ENCODE measurements around the gene STAT3.
A peak's percentile ranks its signal among the peaks of the same experiment; 100 is the strongest.
"Not testable (repeated sequence)": the region's sequence is repeated elsewhere in the genome, so short reads cannot be mapped to it uniquely, and the experiment has no call there.

Gene STAT3

DNA sequence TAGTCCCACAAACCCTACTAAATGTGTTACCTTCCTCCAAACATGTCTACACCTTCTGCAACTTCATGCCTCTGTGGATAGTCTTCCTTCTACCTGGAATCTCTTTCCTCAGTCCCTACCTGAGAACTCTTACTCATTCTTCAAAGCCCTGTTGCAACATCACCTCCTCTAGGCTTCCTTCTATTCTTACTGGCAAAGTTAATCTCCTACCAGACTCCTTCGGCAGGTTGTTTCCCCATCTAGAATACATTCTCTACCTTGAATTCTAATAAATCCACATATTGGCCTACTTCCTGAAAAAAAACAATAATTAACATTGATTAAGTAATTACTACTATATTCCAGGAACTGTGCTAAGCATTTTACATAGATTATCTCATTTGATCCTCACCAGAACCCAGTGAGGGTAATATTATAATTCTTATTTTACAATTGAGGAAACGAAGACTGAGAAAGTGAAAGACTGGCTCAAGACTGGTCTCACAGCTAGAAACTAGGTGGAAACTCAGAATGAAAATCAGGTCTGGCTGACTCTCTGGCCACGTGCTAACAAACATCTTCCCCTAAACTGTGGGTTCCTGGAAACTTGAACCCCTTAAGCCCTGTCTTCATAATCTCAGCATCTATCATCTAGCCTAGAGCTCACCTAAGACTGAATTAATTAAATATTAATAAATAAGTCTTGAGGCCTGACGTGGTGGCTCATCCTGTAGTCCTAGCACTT lies 4.6 kb upstream of the STAT3 start:
- Histone ChIP-seq H3K4me1 (ENCODE audit: insufficient read depth, low read length) (peaks cover 6% of the 10 kb centered on the region), H3K9ac (ENCODE audit: low read length) (no peak overlapping the region), H3K9me3 (ENCODE audit: low read length) (no peaks in the 10 kb centered on the region), H3K27me3 (ENCODE audit: control insufficient read depth in 1 of 2, insufficient read depth in 2 of 2, low read length in 2 of 2) (no peaks in the 10 kb centered on the region), H3K4me3 (ENCODE audit: low read depth in 1 of 2, low read length in 2 of 2) (no peak overlapping the region), H3K27ac (ENCODE audit: low read depth, low read length) (no peak overlapping the region), H3K36me3 (ENCODE audit: insufficient read depth, low read length) (no peaks in the 10 kb centered on the region)

DNA sequence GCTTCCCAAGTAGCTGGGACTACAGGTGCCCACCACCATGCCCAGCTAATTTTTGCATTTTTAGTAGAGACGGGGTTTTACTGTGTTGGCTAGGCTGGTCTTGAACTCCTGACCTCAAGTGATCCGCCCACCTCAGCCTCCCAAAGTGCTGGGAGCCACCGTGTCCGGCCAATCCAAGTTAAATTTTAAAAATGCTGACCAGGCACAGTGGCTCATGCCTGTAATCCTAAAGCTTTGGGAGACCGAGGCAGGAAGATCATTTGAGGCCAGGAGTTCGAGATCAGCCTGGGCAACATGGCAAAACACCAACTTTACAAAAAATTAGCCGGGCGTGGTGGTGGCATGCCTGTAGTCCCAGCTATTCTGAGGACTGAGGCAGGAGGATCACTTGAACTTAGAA lies 3.2 kb upstream of the STAT3 start:
- H3K27ac ChIP-seq (ENCODE audit: low read depth, low read length); H3K36me3 ChIP-seq (ENCODE audit: insufficient read depth, low read length); H3K4me3 ChIP-seq (ENCODE audit: low read depth in 1 of 2, low read length in 2 of 2); H3K27me3 ChIP-seq (ENCODE audit: control insufficient read depth in 1 of 2, insufficient read depth in 2 of 2, low read length in 2 of 2); H3K9ac ChIP-seq (ENCODE audit: low read length); H3K9me3 ChIP-seq (ENCODE audit: low read length): not testable (repeated sequence)
- H3K4me1 ChIP-seq (ENCODE audit: insufficient read depth, low read length): peaks cover 14% of the 10 kb centered on the region

DNA sequence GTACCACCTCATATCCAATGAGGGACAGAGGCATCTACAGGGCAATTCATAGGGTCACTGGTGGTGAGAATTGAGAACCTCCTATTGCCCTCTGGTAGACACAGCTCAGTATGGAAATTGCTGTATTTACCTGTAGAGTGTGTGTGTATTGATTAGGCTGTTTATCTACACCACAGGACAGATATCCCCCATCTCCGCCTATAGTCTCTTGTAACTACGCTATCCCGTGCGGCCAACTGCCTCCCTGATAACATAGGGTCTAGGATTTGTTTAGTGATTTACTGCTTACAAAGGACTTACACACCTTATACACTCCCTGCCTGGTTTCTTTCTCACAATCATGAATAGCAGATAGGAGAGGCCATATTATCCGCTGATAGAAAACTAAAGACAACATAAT lies 1.7 kb upstream of the STAT3 start:
- Histone ChIP-seq H3K4me3 (ENCODE audit: low read depth in 1 of 2, low read length in 2 of 2) (no peak overlapping the region), H3K36me3 (ENCODE audit: insufficient read depth, low read length) (no peaks in the 10 kb centered on the region), H3K27me3 (ENCODE audit: control insufficient read depth in 1 of 2, insufficient read depth in 2 of 2, low read length in 2 of 2) (no peaks in the 10 kb centered on the region), H3K4me1 (ENCODE audit: insufficient read depth, low read length) (peaks cover 26% of the 10 kb centered on the region), H3K27ac (ENCODE audit: low read depth, low read length) (peak overlapping the region; percentile 91), H3K9ac (ENCODE audit: low read length) (no peak overlapping the region), H3K9me3 (ENCODE audit: low read length) (no peaks in the 10 kb centered on the region)

DNA sequence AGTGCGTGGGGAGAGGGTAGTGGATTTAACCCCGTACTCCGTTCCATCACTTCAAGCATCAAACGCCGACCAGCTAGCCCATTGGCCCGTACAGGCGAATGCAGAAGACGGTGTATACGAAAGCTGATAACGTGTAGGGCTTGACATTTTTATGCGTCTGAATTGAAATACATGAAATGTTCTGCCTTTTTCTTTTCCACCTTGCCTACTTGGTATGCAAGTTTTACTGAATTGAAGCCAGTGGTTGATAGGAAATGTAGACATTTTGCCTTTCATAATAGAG lies 834 bp upstream of the STAT3 start:
- H3K27ac ChIP-seq (ENCODE audit: low read depth, low read length): peak overlapping the region; percentile 91
- peaks cover 28% of the 10 kb centered on the region for H3K4me1 ChIP-seq (ENCODE audit: insufficient read depth, low read length)
- H3K4me3 ChIP-seq (ENCODE audit: low read depth in 1 of 2, low read length in 2 of 2): peak overlapping the region in 1 of 2 donors; percentile 82
- H3K9me3 ChIP-seq (ENCODE audit: low read length): no peaks in the 10 kb centered on the region
- no peaks in the 10 kb centered on the region for H3K27me3 ChIP-seq (ENCODE audit: control insufficient read depth in 1 of 2, insufficient read depth in 2 of 2, low read length in 2 of 2)
- no peaks in the 10 kb centered on the region for H3K36me3 ChIP-seq (ENCODE audit: insufficient read depth, low read length)
- peak overlapping the region; percentile 80 for H3K9ac ChIP-seq (ENCODE audit: low read length)

DNA sequence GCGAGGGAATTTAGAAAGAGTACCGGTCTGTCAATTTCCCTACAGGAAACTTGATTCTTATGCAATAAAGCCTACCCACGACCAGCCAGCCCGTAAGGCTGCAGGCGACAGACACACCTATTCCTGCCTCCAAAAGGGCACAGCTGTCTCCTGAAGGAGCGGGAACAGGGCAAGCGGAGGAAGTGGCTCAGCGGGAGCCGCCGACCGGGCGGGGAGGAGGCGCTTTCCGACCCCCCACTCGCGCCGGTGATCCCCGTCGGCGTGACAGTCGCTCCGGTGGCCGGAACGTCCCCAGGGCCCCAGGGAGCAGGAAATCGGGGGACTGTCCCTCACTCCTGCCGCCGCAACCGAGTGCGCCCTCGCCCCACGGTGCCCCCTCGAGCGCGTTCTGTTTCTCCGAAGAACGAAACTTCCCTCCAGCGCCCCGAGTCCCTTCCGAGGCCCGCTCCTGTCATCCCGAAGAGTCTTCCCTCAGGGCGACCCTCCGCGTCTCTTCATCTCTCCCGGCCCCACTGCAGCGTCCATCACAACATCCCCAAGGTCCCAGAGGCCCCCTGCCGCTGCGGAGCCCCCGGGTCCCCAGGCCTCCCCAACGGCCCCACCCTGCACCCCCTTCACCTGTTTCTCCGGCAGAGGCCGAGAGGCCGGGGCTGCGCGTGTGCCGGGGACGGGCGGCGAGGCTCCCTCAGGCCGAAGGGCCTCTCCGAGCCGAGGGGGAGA lies 421 bp downstream of the STAT3 start:
- Histone ChIP-seq H3K9ac (ENCODE audit: low read length) (peak overlapping the region; percentile 84), H3K27me3 (ENCODE audit: control insufficient read depth in 1 of 2, insufficient read depth in 2 of 2, low read length in 2 of 2) (no peaks in the 10 kb centered on the region), H3K4me3 (ENCODE audit: low read depth in 1 of 2, low read length in 2 of 2) (peak overlapping the region; percentile 67 to 82), H3K9me3 (ENCODE audit: low read length) (no peaks in the 10 kb centered on the region), H3K36me3 (ENCODE audit: insufficient read depth, low read length) (no peaks in the 10 kb centered on the region), H3K4me1 (ENCODE audit: insufficient read depth, low read length) (peaks cover 28% of the 10 kb centered on the region), H3K27ac (ENCODE audit: low read depth, low read length) (peak overlapping the region; percentile 99)

DNA sequence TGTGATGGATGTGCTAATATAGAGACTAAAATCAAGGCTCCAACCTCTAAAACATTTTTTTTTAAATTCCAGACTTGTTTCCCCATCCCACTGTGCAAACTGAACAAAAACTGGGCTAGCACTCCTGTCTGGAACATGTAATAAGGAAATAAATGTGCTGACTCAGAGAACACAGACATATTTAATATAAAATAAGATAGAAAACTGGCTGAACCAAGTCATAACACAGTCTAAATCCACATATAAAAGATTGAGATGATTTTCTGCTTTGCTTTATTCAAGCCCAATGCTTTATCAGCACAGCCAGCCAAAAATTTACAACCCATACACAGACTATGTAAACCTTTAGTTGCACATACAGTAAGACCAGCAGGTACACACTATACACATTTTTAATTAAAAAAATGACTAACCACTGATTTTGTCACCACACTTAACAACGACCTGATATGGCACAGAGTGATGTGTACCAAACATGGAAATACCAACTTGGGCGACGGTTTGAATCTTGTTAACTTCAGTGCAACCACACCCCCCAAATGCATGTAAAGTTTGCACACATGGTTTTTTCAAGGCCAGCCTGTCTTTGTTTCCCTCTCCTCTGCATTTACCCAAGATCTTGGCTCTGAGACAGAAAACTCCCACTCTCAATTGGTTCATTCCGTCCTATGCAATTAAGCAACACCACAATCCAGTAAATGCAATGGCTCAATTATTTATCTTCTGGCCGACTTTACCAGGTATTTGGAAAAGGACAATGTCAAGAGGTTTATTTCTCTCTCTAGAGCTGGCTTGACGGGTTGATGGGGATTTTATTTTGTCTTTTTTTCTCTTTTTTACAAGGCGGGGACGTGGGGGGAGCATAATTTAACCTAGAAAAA lies 1.2 kb downstream of the STAT3 start:
- Histone ChIP-seq H3K4me1 (ENCODE audit: insufficient read depth, low read length) (peaks cover 28% of the 10 kb centered on the region), H3K4me3 (ENCODE audit: low read depth in 1 of 2, low read length in 2 of 2) (peak overlapping the region; percentile 67 to 82), H3K9me3 (ENCODE audit: low read length) (no peaks in the 10 kb centered on the region), H3K36me3 (ENCODE audit: insufficient read depth, low read length) (no peaks in the 10 kb centered on the region), H3K27ac (ENCODE audit: low read depth, low read length) (peak overlapping the region; percentile 99), H3K27me3 (ENCODE audit: control insufficient read depth in 1 of 2, insufficient read depth in 2 of 2, low read length in 2 of 2) (no peaks in the 10 kb centered on the region), H3K9ac (ENCODE audit: low read length) (peak overlapping the region; percentile 84)

DNA sequence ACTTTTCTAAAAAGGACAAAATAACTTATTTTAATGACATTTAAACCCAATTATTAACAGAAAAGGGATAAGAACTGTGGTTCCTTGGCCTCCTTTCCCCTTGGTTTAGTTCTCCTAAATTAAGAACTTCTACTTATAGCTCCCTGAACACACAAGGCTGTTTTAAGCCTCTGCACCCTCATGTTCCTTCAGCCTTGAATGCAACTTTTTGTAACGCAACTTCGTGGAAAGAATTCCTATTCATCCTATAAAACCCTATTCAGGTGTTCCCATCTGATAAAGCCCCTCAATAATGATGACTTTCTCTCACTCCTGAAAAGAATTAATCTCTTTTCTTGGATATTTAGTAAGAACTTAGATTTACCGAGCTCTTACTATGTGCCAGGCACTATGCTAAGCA lies 6.3 kb downstream of the STAT3 start:
- no peaks in the 10 kb centered on the region for H3K27me3 ChIP-seq (ENCODE audit: control insufficient read depth in 1 of 2, insufficient read depth in 2 of 2, low read length in 2 of 2)
- peaks cover 44% of the 10 kb centered on the region for H3K4me1 ChIP-seq (ENCODE audit: insufficient read depth, low read length)
- no peaks in the 10 kb centered on the region for H3K9me3 ChIP-seq (ENCODE audit: low read length)
- no peak overlapping the region for H3K9ac ChIP-seq (ENCODE audit: low read length)
- no peak overlapping the region for H3K27ac ChIP-seq (ENCODE audit: low read depth, low read length)
- no peak overlapping the region for H3K4me3 ChIP-seq (ENCODE audit: low read depth in 1 of 2, low read length in 2 of 2)
- H3K36me3 ChIP-seq (ENCODE audit: insufficient read depth, low read length): no peaks in the 10 kb centered on the region

DNA sequence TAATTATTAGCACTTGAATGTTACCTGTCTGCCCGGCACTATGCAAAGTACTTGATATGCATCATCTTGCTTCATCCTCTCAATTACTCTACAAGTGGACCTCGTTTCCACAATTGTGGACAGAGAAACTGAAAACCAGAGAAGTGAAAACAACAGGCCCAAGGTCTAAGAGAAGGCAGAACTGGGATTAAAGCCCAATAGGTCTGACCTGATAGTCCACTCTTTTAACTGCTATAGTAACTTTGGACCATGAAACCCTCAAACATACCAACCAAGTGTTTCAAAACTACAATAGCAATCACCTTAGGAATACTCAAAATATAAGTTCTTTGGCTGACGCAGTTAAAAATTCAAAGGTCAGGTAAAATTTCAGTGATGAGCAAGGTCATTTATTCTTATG lies 7.3 kb downstream of the STAT3 start:
- H3K4me1 ChIP-seq (ENCODE audit: insufficient read depth, low read length): peaks cover 34% of the 10 kb centered on the region

DNA sequence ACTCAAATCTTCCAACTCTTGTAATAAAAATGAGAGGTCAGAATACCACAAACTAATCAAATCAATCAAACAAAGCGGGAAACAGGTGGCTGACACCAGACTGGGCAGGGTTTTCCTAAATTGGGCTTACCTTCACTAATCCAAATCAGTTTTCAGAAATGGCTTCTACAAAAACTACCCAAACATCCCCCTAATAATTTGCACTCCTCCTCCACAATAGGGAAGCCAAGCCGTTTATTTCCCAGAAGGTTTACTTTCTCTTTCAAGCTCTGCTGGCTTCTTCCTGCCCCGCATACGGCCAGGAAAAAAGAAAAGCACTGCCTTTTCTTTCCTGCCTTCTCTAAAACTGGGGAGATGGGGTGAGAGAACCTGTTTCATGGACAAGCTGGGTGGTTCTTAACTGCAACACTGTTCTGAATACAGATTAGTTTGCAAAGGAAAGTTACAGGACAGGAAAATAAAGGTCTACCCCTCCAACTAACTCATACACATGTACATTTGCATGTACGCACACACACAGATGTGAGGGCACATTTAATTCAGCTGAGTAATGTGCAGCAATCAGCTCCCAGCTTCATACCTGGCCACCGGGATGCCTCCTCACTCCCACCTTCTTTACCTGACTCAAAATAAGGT lies 9.2 kb downstream of the STAT3 start:
- Histone ChIP-seq H3K9ac (ENCODE audit: low read length) (peak overlapping the region; percentile 26), H3K36me3 (ENCODE audit: insufficient read depth, low read length) (no peaks in the 10 kb centered on the region), H3K27me3 (ENCODE audit: control insufficient read depth in 1 of 2, insufficient read depth in 2 of 2, low read length in 2 of 2) (no peaks in the 10 kb centered on the region), H3K4me1 (ENCODE audit: insufficient read depth, low read length) (peaks cover 36% of the 10 kb centered on the region), H3K4me3 (ENCODE audit: low read depth in 1 of 2, low read length in 2 of 2) (peak overlapping the region in 1 of 2 donors; percentile 51), H3K9me3 (ENCODE audit: low read length) (no peaks in the 10 kb centered on the region), H3K27ac (ENCODE audit: low read depth, low read length) (peak overlapping the region; percentile 71)

More for the DNA sequence above, 7.3 kb downstream of the STAT3 start:
- no peak overlapping the region for H3K9ac ChIP-seq (ENCODE audit: low read length)
- H3K4me3 ChIP-seq (ENCODE audit: low read depth in 1 of 2, low read length in 2 of 2): no peak overlapping the region
- no peak overlapping the region for H3K27ac ChIP-seq (ENCODE audit: low read depth, low read length)
- no peaks in the 10 kb centered on the region for H3K9me3 ChIP-seq (ENCODE audit: low read length)
- no peaks in the 10 kb centered on the region for H3K36me3 ChIP-seq (ENCODE audit: insufficient read depth, low read length)
- no peaks in the 10 kb centered on the region for H3K27me3 ChIP-seq (ENCODE audit: control insufficient read depth in 1 of 2, insufficient read depth in 2 of 2, low read length in 2 of 2)

DNA sequence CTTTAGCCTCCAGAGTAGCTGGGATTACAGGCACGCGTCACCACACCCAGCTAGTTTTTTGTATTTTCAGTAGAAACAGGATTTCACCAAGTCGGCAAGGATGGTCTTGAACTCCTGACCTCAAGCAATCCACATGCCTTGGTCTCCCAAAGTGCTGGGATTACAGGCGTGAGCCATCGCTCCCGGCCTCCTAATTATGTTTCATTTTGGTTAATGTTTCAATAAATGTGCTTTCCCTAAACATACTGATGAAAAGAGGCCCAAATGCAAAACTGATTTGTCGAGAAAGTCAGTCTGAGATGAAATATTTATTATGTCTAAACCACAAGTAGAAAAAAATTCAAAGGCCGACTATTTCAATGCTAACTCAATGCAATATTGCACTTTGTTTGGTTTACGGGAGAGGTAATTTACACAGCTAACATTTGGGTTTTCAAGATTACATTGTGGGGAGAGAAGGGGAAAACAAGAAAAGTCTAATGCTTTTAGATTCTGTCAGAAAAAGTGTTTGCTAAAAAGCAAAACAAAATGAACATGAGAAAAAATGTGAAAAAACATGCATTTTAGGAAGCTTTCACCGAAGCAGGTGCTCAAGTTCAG lies 9.8 kb downstream of the STAT3 start:
- Histone ChIP-seq H3K9ac (ENCODE audit: low read length) (peak overlapping the region; percentile 26), H3K4me1 (ENCODE audit: insufficient read depth, low read length) (peaks cover 38% of the 10 kb centered on the region), H3K27me3 (ENCODE audit: control insufficient read depth in 1 of 2, insufficient read depth in 2 of 2, low read length in 2 of 2) (no peaks in the 10 kb centered on the region), H3K4me3 (ENCODE audit: low read depth in 1 of 2, low read length in 2 of 2) (peak overlapping the region in 1 of 2 donors; percentile 51), H3K27ac (ENCODE audit: low read depth, low read length) (peak overlapping the region; percentile 71), H3K9me3 (ENCODE audit: low read length) (no peaks in the 10 kb centered on the region), H3K36me3 (ENCODE audit: insufficient read depth, low read length) (no peaks in the 10 kb centered on the region)

DNA sequence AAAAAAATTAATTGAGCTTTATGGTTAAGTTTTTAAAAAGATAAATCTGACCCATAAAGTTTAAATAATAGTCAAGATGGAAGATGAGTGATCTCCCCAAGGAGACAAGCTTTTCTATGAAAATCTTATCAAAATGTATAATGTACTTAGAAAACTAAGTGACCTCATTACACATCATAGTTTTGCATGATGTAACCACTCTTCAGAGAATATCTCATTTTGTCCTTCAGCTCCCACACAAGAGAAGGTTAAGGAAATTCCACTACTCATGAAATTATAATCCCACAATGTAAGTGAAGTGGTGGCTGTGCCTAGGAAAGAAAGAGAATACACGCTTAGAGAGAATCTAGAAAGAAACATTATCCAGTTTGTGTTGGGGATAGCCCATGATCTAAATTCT lies 14.3 kb downstream of the STAT3 start:
- Histone ChIP-seq H3K9ac (ENCODE audit: low read length) (no peak overlapping the region), H3K27me3 (ENCODE audit: control insufficient read depth in 1 of 2, insufficient read depth in 2 of 2, low read length in 2 of 2) (no peaks in the 10 kb centered on the region), H3K27ac (ENCODE audit: low read depth, low read length) (no peak overlapping the region), H3K36me3 (ENCODE audit: insufficient read depth, low read length) (peaks cover 5% of the 10 kb centered on the region), H3K9me3 (ENCODE audit: low read length) (no peaks in the 10 kb centered on the region), H3K4me3 (ENCODE audit: low read depth in 1 of 2, low read length in 2 of 2) (no peak overlapping the region), H3K4me1 (ENCODE audit: insufficient read depth, low read length) (peaks cover 24% of the 10 kb centered on the region)
